ENCODE data around the gene HOXD10.

The HOXD10 gene

GRCh38 chr2:176105078-176105729, 11.4 kb upstream of the HOXD10 start:
- DNase-seq (ENCODE audit: low read depth, low spot score): no peak
- H3K9ac ChIP-seq (ENCODE audit: insufficient read length): peak overlapping the region; percentile 89
- H3K27ac ChIP-seq: peak overlapping the region; percentile 96
- H3K4me3 ChIP-seq: peak overlapping the region; percentile 96
- TF ChIP-seq EZH2 (IDR thresholded peaks at IDR 0.05) (no peak), POLR2AphosphoS5 (IDR thresholded peaks at IDR 0.05; ENCODE audit: borderline replicate concordance, low read depth, low read length) (peak; percentile 78; the same call in 1 of the 2 replicates), FOXP2 (optimal IDR thresholded peaks at IDR 0.05; ENCODE audit: control extremely low read depth, extremely low read length, insufficient read depth) (no peak)
- peaks cover 15% of the 10 kb centered on the region for H3K36me3 ChIP-seq (ENCODE audit: insufficient read depth, low read length)
- no peaks in the 10 kb centered on the region for H3K9me3 ChIP-seq (ENCODE audit: low read depth, low read length)

- Histone ChIP-seq H3K36me3 (ENCODE audit: insufficient read depth, low read length) (peaks cover 22% of the 10 kb centered on the region), H3K9ac (ENCODE audit: insufficient read length) (peak overlapping the region; percentile 89), H3K27ac (peak overlapping the region; percentile 96), H3K4me3 (peak overlapping the region; percentile 96), H3K9me3 (ENCODE audit: low read depth, low read length) (no peaks in the 10 kb centered on the region)
- no peak for DNase-seq (ENCODE audit: low read depth, low spot score)
- TF ChIP-seq POLR2AphosphoS5 (IDR thresholded peaks at IDR 0.05; ENCODE audit: borderline replicate concordance, low read depth, low read length) (no peak), EZH2 (IDR thresholded peaks at IDR 0.05) (no peak), FOXP2 (optimal IDR thresholded peaks at IDR 0.05; ENCODE audit: control extremely low read depth, extremely low read length, insufficient read depth) (no peak)
Measured at GRCh38 chr2:176105730-176106580, 10.6 kb upstream of the HOXD10 start.

- Histone ChIP-seq H3K9me3 (ENCODE audit: low read depth, low read length) (no peaks in the 10 kb centered on the region), H3K9ac (ENCODE audit: insufficient read length) (peak within 1 kb of the TSS; percentile 89), H3K27ac (peak within 1 kb of the TSS; percentile 96), H3K4me3 (peak within 1 kb of the TSS; percentile 96), H3K36me3 (ENCODE audit: insufficient read depth, low read length) (peaks cover 31% of the 10 kb centered on the region)
- no peak for TF ChIP-seq FOXP2 (optimal IDR thresholded peaks at IDR 0.05; ENCODE audit: control extremely low read depth, extremely low read length, insufficient read depth)
- TF ChIP-seq EZH2 (IDR thresholded peaks at IDR 0.05): no peak
- peak; percentile 55 for TF ChIP-seq POLR2AphosphoS5 (IDR thresholded peaks at IDR 0.05; ENCODE audit: borderline replicate concordance, low read depth, low read length)
- DNase-seq (ENCODE audit: low read depth, low spot score): no peak
Measured at GRCh38 chr2:176106581-176107539, 9.7 kb upstream of the HOXD10 start, which contains the start of gene HOXD11. TSS of gene HOXD11 (plus strand) at chr2:176107280. CDS start at chr2:176107356, 76 bp downstream.

GRCh38 chr2:176107731-176108181, 8.8 kb upstream of the HOXD10 start:
- peak overlapping the region; percentile 81 for H3K4me3 ChIP-seq
- no peaks in the 10 kb centered on the region for H3K9me3 ChIP-seq (ENCODE audit: low read depth, low read length)
- H3K36me3 ChIP-seq (ENCODE audit: insufficient read depth, low read length): peaks cover 40% of the 10 kb centered on the region
- no peak overlapping the region for H3K27ac ChIP-seq
- DNase-seq (ENCODE audit: low read depth, low spot score): no peak
- H3K9ac ChIP-seq (ENCODE audit: insufficient read length): peak overlapping the region; percentile 70
- no peak for TF ChIP-seq POLR2AphosphoS5 (IDR thresholded peaks at IDR 0.05; ENCODE audit: borderline replicate concordance, low read depth, low read length)
- no peak for TF ChIP-seq EZH2 (IDR thresholded peaks at IDR 0.05)
- TF ChIP-seq FOXP2 (optimal IDR thresholded peaks at IDR 0.05; ENCODE audit: control extremely low read depth, extremely low read length, insufficient read depth): no peak

GRCh38 chr2:176109192-176109901, 7.2 kb upstream of the HOXD10 start:
- TF ChIP-seq POLR2AphosphoS5 (IDR thresholded peaks at IDR 0.05; ENCODE audit: borderline replicate concordance, low read depth, low read length) (no peak), FOXP2 (optimal IDR thresholded peaks at IDR 0.05; ENCODE audit: control extremely low read depth, extremely low read length, insufficient read depth) (no peak), EZH2 (IDR thresholded peaks at IDR 0.05) (no peak)
- peak overlapping the region; percentile 55 for H3K9ac ChIP-seq (ENCODE audit: insufficient read length)
- peaks cover 56% of the 10 kb centered on the region for H3K36me3 ChIP-seq (ENCODE audit: insufficient read depth, low read length)
- DNase-seq (ENCODE audit: low read depth, low spot score): no peak
- no peaks in the 10 kb centered on the region for H3K9me3 ChIP-seq (ENCODE audit: low read depth, low read length)
- peak overlapping the region; percentile 46; the same call in 1 of the 2 replicates for H3K27ac ChIP-seq
- peak overlapping the region; percentile 81 for H3K4me3 ChIP-seq

- TF ChIP-seq FOXP2 (optimal IDR thresholded peaks at IDR 0.05; ENCODE audit: control extremely low read depth, extremely low read length, insufficient read depth): no peak
- no peak for TF ChIP-seq POLR2AphosphoS5 (IDR thresholded peaks at IDR 0.05; ENCODE audit: borderline replicate concordance, low read depth, low read length)
- TF ChIP-seq EZH2 (IDR thresholded peaks at IDR 0.05): no peak
- peak overlapping the region; percentile 0; the same call in 1 of the 2 replicates for H3K27ac ChIP-seq
- peak overlapping the region; percentile 81 for H3K4me3 ChIP-seq
- no peak for DNase-seq (ENCODE audit: low read depth, low spot score)
- H3K9ac ChIP-seq (ENCODE audit: insufficient read length): peak overlapping the region; percentile 55
- peaks cover 62% of the 10 kb centered on the region for H3K36me3 ChIP-seq (ENCODE audit: insufficient read depth, low read length)
- H3K9me3 ChIP-seq (ENCODE audit: low read depth, low read length): no peaks in the 10 kb centered on the region
Measured at GRCh38 chr2:176109946-176110345, 6.6 kb upstream of the HOXD10 start.

Measured in SK-N-MC (cell line).